Spleen (tissue), 11 donors: ENCODE data around the gene COX4I2. TPM values are rescaled to one million over a fixed set of nuclear protein-coding genes. Genes with fewer than 3 reads are reported as not detected.

ENCODE experiments used
- DNase-seq: peaks from one replicate; pipeline ENCODE4 v3.0.0-alpha.2; 2020
- H3K27ac ChIP-seq, 8 donors: fragments of 200-600 bp; sonication (generic) in 7 of 8; 1 replicate in 4 of 8; 2 replicates in 4 of 8; pipeline versions ENCODE4 v1.5.0 to v1.8.0; 2016 to 2021; ENCODE audit warnings: inconsistent platforms in 4 of 8, mild to moderate bottlenecking in 4 of 8, moderate library complexity in 1 of 8
- H3K27me3 ChIP-seq, 7 donors: fragments of 200-600 bp; sonication (generic) in 6 of 7; replicated peaks in 1 of 7; 1 replicate in 4 of 7; 2 replicates in 3 of 7; pipeline versions ENCODE4 v1.5.0 to v1.8.0; 2016 to 2021; ENCODE audit warnings: inconsistent platforms in 3 of 7, mild to moderate bottlenecking in 1 of 7
- H3K36me3 ChIP-seq, 6 donors: fragments of 200-600 bp; sonication (generic) in 5 of 6; 1 replicate in 4 of 6; 2 replicates in 2 of 6; pipeline versions ENCODE4 v1.5.0 to v1.8.0; 2016 to 2021; ENCODE audit warnings: inconsistent platforms in 2 of 6
- H3K4me1 ChIP-seq, 6 donors: fragments of 200-600 bp; sonication (generic) in 5 of 6; 1 replicate in 3 of 6; 2 replicates in 3 of 6; pipeline versions ENCODE4 v1.5.0 to v1.8.0; 2016 to 2021; ENCODE audit warnings: inconsistent platforms in 3 of 6
- H3K4me3 ChIP-seq, 8 donors: fragments of 200-600 bp; sonication (generic) in 7 of 8; 1 replicate in 4 of 8; 2 replicates in 4 of 8; pipeline versions ENCODE4 v1.5.0 to v1.8.0; 2016 to 2021; ENCODE audit warnings: inconsistent platforms in 4 of 8, mild to moderate bottlenecking in 4 of 8, moderate library complexity in 2 of 8
- H3K9me3 ChIP-seq, 8 donors: fragments of 200-600 bp; sonication (generic) in 7 of 8; 1 replicate in 4 of 8; 2 replicates in 4 of 8; pipeline versions ENCODE4 v1.5.0 to v1.8.0; 2016 to 2021; ENCODE audit warnings: inconsistent platforms in 4 of 8
- POLR2A ChIP-seq, 3 donors: fragments of 450-650 bp; IDR thresholded peaks; one replicate each; pipeline ENCODE4 v1.5.1; 2017; ENCODE audit warnings: antibody characterized with exemption in 3 of 3, mild to moderate bottlenecking in 1 of 3
- POLR2AphosphoS5 ChIP-seq, 3 donors: sonication (generic); formaldehyde crosslinking; IDR thresholded peaks; one replicate each; pipeline ENCODE4 v1.5.1; 2017; ENCODE audit warnings: antibody characterized with exemption in 3 of 3
- WGBS, 5 donors: extraction: QIAGEN DNeasy Blood & Tissue Kit in 3 of 5; methylation state at CpG; one replicate each; pipeline versions ENCODE4 v1.1.5 to v1.1.7; 2013 to 2018; 5-methylcytosine and 5-hydroxymethylcytosine counted together
- intact Hi-C: fragments of 100-400 bp; cut with DNase I; formaldehyde crosslinking; loops from one replicate; pipeline ENCODE4 v1.15.0; 2023; ENCODE audit warnings: low total_unique reads
- polyA plus RNA-seq, 3 donors: library from polyadenylated mRNA; stranded (reverse); fragments of 200-250 nt; gene quantifications; one replicate each; pipeline ENCODE4 v1.2.1, GENCODE V29; 2013
- total RNA-seq, 7 donors: library from RNA; depleted of rRNA in 3 of 7; stranded (reverse); fragments of >200 nt in 3 of 7; fragmentation: NEBNext Ultra II Directional in 4 of 7; extraction: Animal tissue kit (Norgen Biotek cat#: 25700) in 4 of 7; gene quantifications; one replicate each; pipeline versions ENCODE4 v1.1.0 to v1.2.1, GENCODE V29; 2016 to 2021
- TF ChIP-seq, protein P1 (sequence below), 11 experiments: fragments of 200-600 bp in 7 of 11; fragments of 450-650 bp in 4 of 11; sonication (generic) in 4 of 11; IDR thresholded peaks in 8 of 11; conservative IDR thresholded peaks in 3 of 11; 1 replicate in 7 of 11; 2 replicates in 4 of 11; pipeline versions ENCODE4 v1.4.0 to v1.8.0; 2016 to 2021; ENCODE audit warnings: antibody characterized with exemption in 11 of 11, inconsistent platforms in 4 of 11, mild to moderate bottlenecking in 1 of 11
- donor health status: healthy with polysubstance abuse.
- donor health status: DM: no; HTN: no; CAD: no; lungs with moderate emphysema.
- donor health status: DM: no; HTN: no; CAD: no.
- donor health status: Bipolar disorder and iron deficiency.
- donor health status: healthy.
- donor health status: DM: no; HTN: no; CAD: no.
- donor health status: DM: yes; HTN: yes; CAD: no.

Gene COX4I2
- total and polyA plus RNA-seq, 10 donors: 1.1 to 4.6 (median 1.7) TPM; not detected in 4

DNA sequence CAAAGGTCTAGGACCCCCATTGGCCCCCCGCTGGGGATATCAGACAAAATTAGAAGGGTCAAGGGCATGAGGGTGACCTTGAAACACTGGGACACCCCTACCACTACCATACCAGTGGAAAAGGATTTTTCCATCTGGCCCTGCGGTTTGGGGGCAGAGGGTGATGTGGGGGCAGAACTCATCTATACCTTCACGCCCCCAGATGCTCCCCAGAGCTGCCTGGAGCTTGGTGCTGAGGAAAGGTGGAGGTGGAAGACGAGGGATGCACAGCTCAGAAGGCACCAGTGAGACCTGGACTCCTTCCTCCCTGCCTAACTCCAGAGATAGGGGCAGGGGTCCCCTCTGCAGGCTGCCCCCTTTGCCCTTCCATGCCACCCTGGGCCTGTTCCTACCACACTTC lies 1.1 kb downstream of the COX4I2 start:
- Histone ChIP-seq H3K9me3 (no peaks in the 10 kb centered on the region), H3K36me3 (no peaks in the 10 kb centered on the region), H3K27me3 (peaks cover 0 to 13% (median 0%) of the 10 kb centered on the region in 7 donors), H3K4me3 (no peak overlapping the region), H3K4me1 (peaks cover 0 to 17% (median 0%) of the 10 kb centered on the region in 6 donors), H3K27ac (no peak overlapping the region)
- TF ChIP-seq POLR2AphosphoS5 (IDR thresholded peaks at IDR 0.05) (no peak), POLR2A (IDR thresholded peaks at IDR 0.05) (no peak)
- TF ChIP-seq, protein P1, sequence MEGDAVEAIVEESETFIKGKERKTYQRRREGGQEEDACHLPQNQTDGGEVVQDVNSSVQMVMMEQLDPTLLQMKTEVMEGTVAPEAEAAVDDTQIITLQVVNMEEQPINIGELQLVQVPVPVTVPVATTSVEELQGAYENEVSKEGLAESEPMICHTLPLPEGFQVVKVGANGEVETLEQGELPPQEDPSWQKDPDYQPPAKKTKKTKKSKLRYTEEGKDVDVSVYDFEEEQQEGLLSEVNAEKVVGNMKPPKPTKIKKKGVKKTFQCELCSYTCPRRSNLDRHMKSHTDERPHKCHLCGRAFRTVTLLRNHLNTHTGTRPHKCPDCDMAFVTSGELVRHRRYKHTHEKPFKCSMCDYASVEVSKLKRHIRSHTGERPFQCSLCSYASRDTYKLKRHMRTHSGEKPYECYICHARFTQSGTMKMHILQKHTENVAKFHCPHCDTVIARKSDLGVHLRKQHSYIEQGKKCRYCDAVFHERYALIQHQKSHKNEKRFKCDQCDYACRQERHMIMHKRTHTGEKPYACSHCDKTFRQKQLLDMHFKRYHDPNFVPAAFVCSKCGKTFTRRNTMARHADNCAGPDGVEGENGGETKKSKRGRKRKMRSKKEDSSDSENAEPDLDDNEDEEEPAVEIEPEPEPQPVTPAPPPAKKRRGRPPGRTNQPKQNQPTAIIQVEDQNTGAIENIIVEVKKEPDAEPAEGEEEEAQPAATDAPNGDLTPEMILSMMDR (IDR thresholded peaks at IDR 0.05 in 8 of 11, conservative IDR thresholded peaks at IDR 0.05 in 3 of 11): no peak
- no peak for DNase-seq
- intact Hi-C loops: no loop called here
- WGBS, 5 donors: 73 to 94% (median 79%) methylated on average over 4 of the region's 4 CpGs

DNA sequence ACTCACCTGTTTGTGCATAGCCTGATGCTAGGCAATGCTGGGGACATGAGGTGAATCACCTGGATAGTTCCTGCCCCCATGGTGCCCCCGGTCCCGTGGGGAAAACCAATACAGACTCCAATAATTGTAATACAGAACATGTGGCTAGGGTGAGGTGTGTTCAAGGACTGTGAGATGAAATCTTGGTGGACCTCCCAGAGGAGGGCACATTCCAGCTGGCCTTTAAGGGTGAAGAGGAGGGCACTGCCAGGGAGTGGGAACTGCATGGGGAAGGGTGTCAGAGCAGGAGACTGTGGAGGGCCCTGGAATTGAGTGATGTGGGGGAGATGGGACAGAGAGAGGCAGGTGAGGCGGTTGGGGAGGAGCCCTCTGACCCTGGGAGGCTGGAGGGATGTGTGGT lies 2.5 kb downstream of the COX4I2 start:
- TF ChIP-seq POLR2A (IDR thresholded peaks at IDR 0.05) (no peak), POLR2AphosphoS5 (IDR thresholded peaks at IDR 0.05) (no peak)
- TF ChIP-seq, protein P1 (IDR thresholded peaks at IDR 0.05 in 8 of 11, conservative IDR thresholded peaks at IDR 0.05 in 3 of 11): no peak
- no peak for DNase-seq
- WGBS, 5 donors: 61 to 77% (median 73%) methylated on average over 3 of the region's 3 CpGs
- Histone ChIP-seq H3K36me3 (no peaks in the 10 kb centered on the region), H3K9me3 (no peaks in the 10 kb centered on the region), H3K4me1 (peaks cover 0 to 11% (median 0%) of the 10 kb centered on the region in 6 donors), H3K27ac (no peak overlapping the region), H3K4me3 (no peak overlapping the region), H3K27me3 (peaks cover 0 to 13% (median 0%) of the 10 kb centered on the region in 7 donors)
- intact Hi-C loops: no loop called here

DNA sequence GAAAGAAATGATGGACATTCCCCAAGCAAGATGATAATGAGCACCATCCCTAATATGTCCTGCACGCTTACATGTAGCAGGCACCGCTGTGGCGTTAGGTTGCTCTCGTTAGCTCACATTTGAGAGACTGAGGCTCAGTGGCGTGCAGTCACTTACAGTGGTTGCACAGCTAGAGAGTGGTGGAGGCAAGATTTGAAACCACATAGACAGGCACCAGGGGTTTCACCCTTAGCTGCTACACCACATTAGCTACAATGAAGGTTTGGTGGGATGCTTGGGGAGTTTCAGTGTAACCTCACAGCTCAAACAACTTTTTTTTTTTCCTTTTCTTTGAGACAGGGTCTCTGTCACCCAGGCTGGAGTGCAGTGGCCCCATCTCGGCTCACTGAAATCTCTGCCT lies 3.7 kb downstream of the COX4I2 start:
- H3K4me3 ChIP-seq: no peak overlapping the region
- 85 to 91% (median 87%) methylated on average over 6 of the region's 6 CpGs for WGBS, 5 donors
- intact Hi-C loops: no loop called here
- no peak for DNase-seq
- no peak for TF ChIP-seq POLR2A (IDR thresholded peaks at IDR 0.05)
- H3K27ac ChIP-seq: no peak overlapping the region
- H3K36me3 ChIP-seq: no peaks in the 10 kb centered on the region
- H3K27me3 ChIP-seq: peaks cover 0 to 13% (median 0%) of the 10 kb centered on the region in 7 donors
- no peaks in the 10 kb centered on the region for H3K9me3 ChIP-seq
- peaks cover 0 to 11% (median 0%) of the 10 kb centered on the region in 6 donors for H3K4me1 ChIP-seq

DNA sequence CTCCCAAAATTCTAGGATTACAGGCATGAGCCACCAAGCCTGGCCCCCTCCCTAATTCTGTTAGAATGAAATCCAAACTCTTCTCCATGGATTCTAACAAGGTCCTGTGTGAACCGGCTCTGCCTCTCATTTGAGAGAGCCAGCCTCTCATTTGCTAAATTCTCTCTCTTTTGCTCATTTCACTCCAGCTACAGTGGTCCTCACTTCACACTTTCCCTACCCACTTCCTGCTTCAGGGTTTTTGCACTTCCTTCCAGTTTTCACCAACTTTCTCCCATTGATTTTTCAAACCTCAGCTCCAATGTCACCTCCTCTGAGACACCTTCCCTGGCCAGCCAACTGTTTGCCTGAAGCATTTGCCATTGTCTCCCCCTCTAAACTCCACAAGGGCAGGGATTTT lies 5.1 kb downstream of the COX4I2 start:
- TF ChIP-seq POLR2A (IDR thresholded peaks at IDR 0.05): no peak
- no peak for TF ChIP-seq POLR2AphosphoS5 (IDR thresholded peaks at IDR 0.05)
- 33 to 58% (median 44%) methylated on average over 1 of the region's 1 CpG for WGBS, 5 donors
- peaks cover 0 to 11% (median 0%) of the 10 kb centered on the region in 6 donors for H3K4me1 ChIP-seq
- H3K27me3 ChIP-seq: peaks cover 0 to 9% (median 0%) of the 10 kb centered on the region in 7 donors
- H3K9me3 ChIP-seq: no peaks in the 10 kb centered on the region
- H3K4me3 ChIP-seq: no peak overlapping the region
- no peak for DNase-seq
- intact Hi-C loops: no loop called here
- H3K27ac ChIP-seq: no peak overlapping the region
- no peaks in the 10 kb centered on the region for H3K36me3 ChIP-seq

DNA sequence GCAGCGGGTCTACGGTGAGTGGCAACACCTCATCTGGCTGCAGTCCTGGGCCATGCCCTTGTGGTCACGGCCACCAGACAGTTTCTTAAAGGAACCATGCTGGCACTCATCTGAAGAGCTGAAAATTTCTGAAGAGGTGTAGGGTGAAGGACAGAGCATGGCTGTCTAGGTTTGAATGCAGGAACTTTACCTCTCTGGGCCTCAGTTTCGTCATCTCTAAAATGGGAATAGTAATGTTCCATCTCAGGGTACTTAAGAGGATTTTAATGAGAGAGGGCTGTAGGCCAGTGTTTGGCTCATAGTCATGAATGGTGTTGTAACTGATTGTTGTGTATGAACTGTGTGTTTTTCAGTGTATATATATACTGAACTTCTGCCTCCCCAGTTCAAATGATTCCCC lies 5.8 kb downstream of the COX4I2 start:
- Histone ChIP-seq H3K9me3 (no peaks in the 10 kb centered on the region), H3K27me3 (peaks cover 0 to 2% (median 0%) of the 10 kb centered on the region in 7 donors), H3K4me3 (no peak overlapping the region), H3K27ac (no peak overlapping the region), H3K4me1 (peaks cover 0 to 11% (median 0%) of the 10 kb centered on the region in 6 donors), H3K36me3 (no peaks in the 10 kb centered on the region)
- TF ChIP-seq, protein P1 (IDR thresholded peaks at IDR 0.05 in 8 of 11, conservative IDR thresholded peaks at IDR 0.05 in 3 of 11): no peak
- TF ChIP-seq POLR2AphosphoS5 (IDR thresholded peaks at IDR 0.05): no peak
- no peak for TF ChIP-seq POLR2A (IDR thresholded peaks at IDR 0.05)
- intact Hi-C loops: no loop called here
- 78 to 96% (median 88%) methylated on average over 4 of the region's 4 CpGs for WGBS, 5 donors
- DNase-seq: no peak
